Stimulated activated CD8-positive, alpha-beta memory T cell treated with anti-CD3 and anti-CD28 coated beads, Interleukin-12 subunit alpha, Interleukin-12 subunit beta, amount 100 ng/mL, for 24 hours (primary cell): ENCODE results near the gene NOXO1.

Source experiments
- DNase-seq: peaks from one replicate; pipeline ENCODE4 v3.0.0-alpha.2; 2020; ENCODE audit errors: extremely low read depth

NOXO1 gene

GRCh38 chr16:1979271-1980029 lies 1.8 kb downstream of the NOXO1 start:
- no peak for DNase-seq

DNA sequence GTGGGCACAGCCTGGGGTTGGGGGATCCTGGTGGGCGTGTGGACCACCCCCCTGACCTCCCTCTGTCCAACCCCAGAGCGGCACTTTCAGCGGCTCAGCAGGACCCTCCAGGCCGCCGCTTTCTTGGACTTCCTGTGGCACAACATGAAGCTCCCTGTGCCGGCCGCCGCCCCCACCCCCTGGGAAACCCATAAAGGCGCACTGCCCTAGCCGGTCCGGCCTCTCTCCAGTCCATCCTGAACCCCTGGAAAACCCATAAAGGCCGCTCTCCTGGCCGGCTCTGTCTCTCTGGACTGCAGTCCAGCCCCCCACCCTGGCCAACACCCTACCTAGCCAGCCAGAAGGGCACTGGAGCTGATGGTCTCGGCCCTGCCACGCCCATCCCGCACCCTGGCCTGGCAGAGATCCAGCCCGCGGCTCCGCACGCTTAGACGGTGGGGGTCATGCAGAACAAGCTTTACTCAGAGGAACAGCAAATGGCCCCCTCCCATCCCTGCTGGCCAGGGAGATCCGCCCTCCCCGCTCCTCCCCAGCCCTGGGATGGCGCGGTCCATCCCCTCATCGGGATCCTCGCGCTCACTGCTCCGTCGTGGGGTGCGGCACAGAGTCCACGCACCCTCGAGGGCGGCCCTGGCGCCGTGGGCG lies 2.7 kb downstream of the NOXO1 start:
- no peak for DNase-seq

- no peak for DNase-seq
These were observed 3.4 kb downstream of the NOXO1 start for GRCh38 chr16:1977875-1978268.

- no peak for DNase-seq
These were observed 4.1 kb downstream of the NOXO1 start for GRCh38 chr16:1976951-1977874.

GRCh38 chr16:1976216-1976520 lies 5.1 kb downstream of the NOXO1 start:
- DNase-seq = no peak

DNA sequence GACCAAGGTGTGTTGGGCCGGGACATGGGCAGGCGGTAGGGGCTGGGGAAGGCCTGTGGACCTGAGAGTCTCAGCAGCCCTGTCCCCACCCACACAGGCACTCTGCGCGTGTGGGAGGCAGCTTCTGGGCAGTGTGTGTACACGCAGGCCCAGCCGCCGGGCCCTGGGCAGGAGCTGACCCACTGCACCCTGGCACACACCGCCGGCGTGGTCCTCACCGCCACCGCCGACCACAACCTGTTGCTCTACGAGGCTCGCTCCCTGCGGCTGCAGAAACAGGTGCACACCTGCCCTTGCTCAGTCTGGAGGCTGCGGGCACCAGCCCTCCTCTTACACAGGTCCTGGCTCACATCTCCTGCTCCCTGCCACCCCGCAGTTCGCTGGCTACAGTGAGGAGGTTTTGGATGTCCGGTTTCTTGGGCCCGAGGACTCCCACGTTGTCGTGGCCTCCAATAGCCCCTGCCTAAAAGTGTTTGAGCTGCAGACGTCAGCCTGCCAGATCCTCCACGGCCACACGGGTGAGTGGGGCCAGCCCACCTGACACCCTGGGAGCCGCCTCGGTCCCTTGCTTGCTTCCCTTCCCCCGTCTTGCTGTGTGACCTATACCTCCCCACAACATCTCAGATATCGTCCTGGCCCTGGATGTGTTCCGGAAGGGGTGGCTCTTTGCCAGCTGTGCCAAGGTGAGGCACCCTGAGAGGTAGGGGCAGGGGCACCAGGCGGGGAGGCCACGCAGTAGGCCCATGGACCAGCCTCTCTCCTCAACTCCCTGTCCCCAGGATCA lies 5.6 kb downstream of the NOXO1 start:
- DNase-seq = no peak

GRCh38 chr16:1974157-1975070 lies 6.9 kb downstream of the NOXO1 start:
- DNase-seq = no peak

GRCh38 chr16:1973461-1974156 lies 7.7 kb downstream of the NOXO1 start:
- DNase-seq = no peak

DNA sequence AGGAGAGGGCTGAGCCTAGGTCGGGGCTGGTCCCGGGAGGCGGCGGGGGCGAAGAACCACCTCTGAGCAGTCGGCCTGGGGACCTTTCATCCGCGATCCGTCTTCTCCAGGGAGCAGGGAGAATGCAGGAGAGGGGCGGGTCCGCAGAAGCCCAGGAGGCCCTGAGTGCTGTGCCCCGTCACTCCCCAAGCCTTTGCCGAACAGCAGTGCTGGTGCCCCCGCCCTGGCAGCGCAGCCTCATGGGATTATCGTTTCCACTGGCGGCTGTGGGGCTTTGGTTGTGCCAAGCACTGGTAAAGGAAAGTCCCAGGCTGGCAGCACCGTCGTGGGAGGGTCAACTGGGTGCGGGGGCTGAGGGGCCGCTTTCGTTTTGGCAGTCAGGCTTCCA lies 8.8 kb downstream of the NOXO1 start:
- DNase-seq = no peak

- peak; percentile 91 for DNase-seq
These were observed 9.3 kb downstream of the NOXO1 start, which contains the start of gene TBL3 for GRCh38 chr16:1971796-1972489. TBL3 (plus strand) TSS chr16:1972053; CDS start chr16:1972165, 112 bp downstream.

GRCh38 chr16:1968146-1968953 lies 12.9 kb downstream of the NOXO1 start:
- DNase-seq = no peak

- DNase-seq = no peak
These were observed 14.8 kb downstream of the NOXO1 start, which contains the start of gene RNF151 for GRCh38 chr16:1966460-1966859. RNF151 (plus strand) TSS chr16:1966856; CDS start chr16:1966882, 26 bp downstream.

DNA sequence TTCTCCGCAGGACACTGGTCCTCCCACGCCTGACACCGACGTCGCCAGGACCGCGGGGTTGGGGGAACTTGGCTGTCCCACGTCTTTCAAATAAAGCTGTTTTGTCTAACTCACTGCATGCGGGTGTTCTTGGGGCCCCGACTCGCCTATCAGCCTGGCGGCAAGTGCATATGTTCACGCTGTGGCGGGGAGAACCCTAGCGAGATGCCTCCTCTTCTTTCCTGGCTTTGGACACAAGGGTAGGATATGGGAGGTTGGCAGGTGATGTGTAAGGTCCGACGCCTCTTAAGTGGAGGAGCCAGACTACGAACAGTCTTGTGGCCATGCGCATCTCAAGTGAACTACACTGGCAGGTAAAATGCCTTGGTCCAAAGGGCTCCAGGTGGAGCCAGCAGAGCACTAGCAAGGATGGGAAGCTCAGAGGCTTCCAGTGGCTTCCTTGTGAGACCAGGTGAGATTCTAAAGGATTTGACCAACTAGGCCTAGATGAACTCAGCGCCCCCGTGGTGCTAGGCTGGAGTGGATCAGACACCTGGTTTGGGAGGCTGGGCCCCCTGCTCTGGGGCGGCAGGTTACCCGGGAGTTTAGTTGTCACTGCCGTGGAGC lies 15.8 kb downstream of the NOXO1 start:
- DNase-seq = no peak

DNA sequence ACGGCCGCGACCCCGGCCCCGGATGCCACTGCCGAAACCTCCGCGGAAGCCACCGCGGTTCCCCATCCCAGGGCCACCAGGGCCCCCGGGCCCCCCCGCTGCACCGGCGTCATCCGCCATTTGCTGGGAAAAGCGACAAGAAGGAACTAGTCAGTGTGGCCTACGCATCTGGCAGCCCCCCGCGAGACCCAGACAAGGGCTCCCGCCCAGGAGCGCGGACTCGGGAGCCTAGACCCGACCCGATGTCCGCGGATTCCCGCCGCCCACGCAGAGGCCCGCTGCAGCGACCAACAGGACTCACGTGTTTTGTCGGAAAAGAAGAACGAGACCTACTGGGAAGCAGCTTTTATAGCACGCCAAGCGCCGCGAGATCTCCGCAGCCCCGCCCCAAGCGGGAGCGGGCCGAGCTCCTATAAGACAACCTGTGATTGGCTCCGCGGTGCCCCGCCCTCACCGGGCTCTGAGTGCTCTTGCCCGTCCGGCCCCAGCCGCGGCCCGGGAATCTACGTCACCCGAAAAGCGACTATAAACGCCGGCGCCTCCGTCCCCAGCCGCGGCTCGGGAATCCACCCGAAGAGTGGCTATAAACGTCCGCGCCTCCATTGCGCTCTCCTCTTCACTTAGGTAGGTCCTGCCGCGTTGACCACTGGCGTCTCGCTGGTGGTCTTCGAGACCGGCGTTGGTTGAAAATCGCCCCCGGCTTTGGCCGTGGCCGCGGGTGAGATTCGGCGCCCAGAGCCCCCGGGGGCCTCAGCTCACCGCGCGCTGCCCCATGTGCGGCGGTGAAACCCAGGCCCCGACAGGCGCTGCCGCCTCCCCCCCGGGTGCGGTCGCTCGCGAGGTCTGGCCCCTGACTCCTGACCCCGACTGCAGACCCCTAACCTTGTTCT lies 16.5 kb downstream of the NOXO1 start, which contains the start of gene RPS2:
Gene RPS2 (minus strand): TSS at position 321 of the 890 bp plus-strand sequence. CDS start 201 bp downstream, at position 120.
- DNase-seq = peak; percentile 91

DNA sequence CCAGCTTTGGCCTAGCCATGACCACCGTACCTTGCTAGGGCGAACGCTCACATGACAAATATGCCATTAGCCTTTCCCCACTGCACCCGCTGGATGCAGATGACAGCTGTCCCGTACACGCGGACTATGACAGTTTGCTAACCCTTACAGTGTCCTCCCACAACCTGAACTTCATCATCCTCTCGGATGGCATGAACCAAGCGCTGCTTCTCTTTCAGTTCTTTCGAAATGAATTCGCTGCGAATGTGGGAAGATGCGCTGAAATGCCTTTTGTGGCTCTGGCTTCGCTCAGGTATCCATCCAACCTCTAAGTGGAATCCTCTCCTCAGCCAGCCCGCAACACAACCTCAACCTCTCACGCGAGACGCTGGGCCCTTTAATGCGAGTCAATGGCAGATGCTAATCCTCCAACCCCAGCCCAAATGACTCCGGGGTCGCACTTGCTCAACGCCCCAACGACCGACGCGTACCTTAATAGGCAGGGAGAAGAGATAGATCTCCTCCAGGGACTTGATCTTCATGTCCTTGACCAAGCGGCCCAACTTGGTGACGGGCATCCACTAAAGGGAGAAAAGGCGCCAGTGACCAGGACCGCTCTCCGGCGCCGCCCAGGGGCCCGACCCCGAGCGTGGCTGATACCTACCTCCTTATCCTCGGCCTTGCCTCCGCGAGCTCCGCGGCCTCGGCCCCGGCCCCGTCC lies 17.3 kb downstream of the NOXO1 start:
- no peak for DNase-seq
